Hepatocyte (in vitro differentiated cells): ENCODE measurements around the gene MYO18B. TPM values are rescaled to one million over a fixed set of nuclear protein-coding genes. Genes with fewer than 3 reads are reported as not detected.

Experiments used
- DNase-seq: peaks from one replicate; pipeline ENCODE4 v3.0.0-alpha.2; 2016; ENCODE audit warnings: low spot score
- H2AFZ ChIP-seq: fragments of 200-600 bp; sonication (generic); 2 replicates; pipeline ENCODE4 v1.6.0; 2016; ENCODE audit warnings: antibody characterized with exemption, mild to moderate bottlenecking
- H3K27ac ChIP-seq: fragments of 200-600 bp; sonication (generic); 2 replicates; pipeline ENCODE4 v1.5.1; 2016; ENCODE audit warnings: mild to moderate bottlenecking
- H3K27me3 ChIP-seq: fragments of 200-600 bp; sonication (generic); 2 replicates; pipeline ENCODE4 v1.6.1; 2016
- H3K36me3 ChIP-seq: fragments of 200-600 bp; sonication (generic); replicated peaks from 2 replicates; pipeline ENCODE4 v1.5.1; 2016; ENCODE audit warnings: low read depth; ENCODE audit not compliant: insufficient read depth
- H3K4me1 ChIP-seq: fragments of 200-600 bp; sonication (generic); 2 replicates; pipeline ENCODE4 v1.5.1; 2016; ENCODE audit warnings: mild to moderate bottlenecking, moderate library complexity; ENCODE audit not compliant: insufficient read depth
- H3K4me2 ChIP-seq: fragments of 200-600 bp; sonication (generic); 2 replicates; pipeline ENCODE4 v1.6.0; 2016
- H3K4me3 ChIP-seq: fragments of 200-600 bp; sonication (generic); 2 replicates; pipeline ENCODE4 v1.5.1; 2016; ENCODE audit warnings: mild to moderate bottlenecking
- H3K79me2 ChIP-seq: fragments of 200-600 bp; sonication (generic); 2 replicates; pipeline ENCODE4 v1.6.0; 2017; ENCODE audit warnings: mild to moderate bottlenecking
- H3K9me2 ChIP-seq: fragments of 200-600 bp; sonication (generic); replicated peaks from 2 replicates; pipeline ENCODE4 v1.6.0; 2017; ENCODE audit warnings: mild to moderate bottlenecking; ENCODE audit not compliant: insufficient read depth
- H3K9me3 ChIP-seq: fragments of 200-600 bp; sonication (generic); 2 replicates; pipeline ENCODE4 v1.5.1; 2016; ENCODE audit warnings: low read depth, mild to moderate bottlenecking
- H4K20me1 ChIP-seq: fragments of 200-600 bp; sonication (generic); 2 replicates; pipeline ENCODE4 v1.6.0; 2016; ENCODE audit warnings: mild to moderate bottlenecking; ENCODE audit not compliant: insufficient read depth, poor library complexity, severe bottlenecking
- CTCF ChIP-seq: fragments of 200-600 bp; sonication (generic); IDR thresholded peaks from 2 replicates; pipeline ENCODE4 v1.5.1; 2016; ENCODE audit warnings: antibody characterized with exemption, mild to moderate bottlenecking; ENCODE audit not compliant: poor library complexity
- EZH2 ChIP-seq: fragments of 200-600 bp; sonication (generic); IDR thresholded peaks from 2 replicates; pipeline ENCODE4 v1.6.1; 2016; ENCODE audit warnings: antibody characterized with exemption, mild to moderate bottlenecking, borderline replicate concordance
- EZH2phosphoT487 ChIP-seq: fragments of 200-600 bp; sonication (generic); IDR thresholded peaks from one replicate; pipeline ENCODE4 v1.6.1; 2018; ENCODE audit warnings: antibody characterized with exemption, mild to moderate bottlenecking, low read depth, moderate library complexity; ENCODE audit not compliant: unreplicated experiment, severe bottlenecking
- WGBS: methylation state at CpG from one replicate; pipeline ENCODE4 v1.1.6; 2016; ENCODE audit warnings: low lambda C conversion rate; ENCODE audit errors: missing lambda C conversion rate; 5-methylcytosine and 5-hydroxymethylcytosine counted together
- polyA plus RNA-seq: library from polyadenylated mRNA; unstranded; fragments of >200 nt; fragmentation: Nextera tagmentation; extraction: Ambion mirVana; gene quantifications from 2 replicates; pipeline ENCODE4 v1.2.1, GENCODE V29; 2016
- total RNA-seq: library from RNA; depleted of rRNA; stranded (reverse); fragments of >200 nt; gene quantifications from 2 replicates; pipeline ENCODE4 v1.2.3, GENCODE V29; 2014

The MYO18B gene
- total and polyA plus RNA-seq, 2 experiments from 2014 or later = 0.23 TPM; not detected in 1

- Histone ChIP-seq H3K27ac (no peak overlapping the region), H3K9me3 (no peaks in the 10 kb centered on the region), H3K4me3 (no peak overlapping the region), H3K4me2 (no peak overlapping the region), H2AFZ (no peak overlapping the region), H4K20me1 (no peaks in the 10 kb centered on the region), H3K9me2 (no peaks in the 10 kb centered on the region), H3K36me3 (no peaks in the 10 kb centered on the region), H3K79me2 (no peaks in the 10 kb centered on the region), H3K27me3 (no peaks in the 10 kb centered on the region), H3K4me1 (no peaks in the 10 kb centered on the region)
- no peak for DNase-seq
- 99% methylated on average over 3 of the region's 3 CpGs for WGBS
- TF ChIP-seq CTCF (no peak), EZH2 (no peak), EZH2phosphoT487 (no peak)
Observed at GRCh38 chr22:25722626-25723025, 19.4 kb upstream of the MYO18B start.

GRCh38 chr22:25726241-25726640, 15.7 kb upstream of the MYO18B start:
- H3K27ac ChIP-seq = peak overlapping the region; percentile 7
- H4K20me1 ChIP-seq = no peaks in the 10 kb centered on the region
- no peaks in the 10 kb centered on the region for H3K9me3 ChIP-seq
- peak overlapping the region; percentile 1 for H3K4me2 ChIP-seq
- no peaks in the 10 kb centered on the region for H3K36me3 ChIP-seq
- whole genome bisulfite sequencing = 52% methylated on average over 4 of the region's 4 CpGs
- no peaks in the 10 kb centered on the region for H3K4me1 ChIP-seq
- no peaks in the 10 kb centered on the region for H3K27me3 ChIP-seq
- DNase-seq = no peak
- H3K9me2 ChIP-seq = no peaks in the 10 kb centered on the region
- H3K4me3 ChIP-seq = no peak overlapping the region
- TF ChIP-seq EZH2phosphoT487 (no peak), CTCF (no peak), EZH2 (no peak)
- H2AFZ ChIP-seq = peak overlapping the region; percentile 20
- no peaks in the 10 kb centered on the region for H3K79me2 ChIP-seq

GRCh38 chr22:25728071-25728470, 13.9 kb upstream of the MYO18B start:
- H3K27ac ChIP-seq = no peak overlapping the region
- no peak overlapping the region for H3K4me3 ChIP-seq
- no peaks in the 10 kb centered on the region for H3K9me2 ChIP-seq
- TF ChIP-seq EZH2phosphoT487 (no peak), EZH2 (no peak), CTCF (no peak)
- no peaks in the 10 kb centered on the region for H3K27me3 ChIP-seq
- 63% methylated on average over 7 of the region's 7 CpGs for WGBS
- no peak overlapping the region for H3K4me2 ChIP-seq
- no peak overlapping the region for H2AFZ ChIP-seq
- H3K36me3 ChIP-seq = no peaks in the 10 kb centered on the region
- no peaks in the 10 kb centered on the region for H4K20me1 ChIP-seq
- no peaks in the 10 kb centered on the region for H3K4me1 ChIP-seq
- no peak for DNase-seq
- H3K79me2 ChIP-seq = no peaks in the 10 kb centered on the region
- no peaks in the 10 kb centered on the region for H3K9me3 ChIP-seq
